NCI-H526 treated with DMSO at 0.1 percent for 48 hours (cell line): ENCODE data around the gene B4GALNT3.

Experiments used
- DNase-seq: peaks from one replicate; lab custom pipeline; 2025; lab: John Stamatoyannopoulos, UW

Gene B4GALNT3

DNA sequence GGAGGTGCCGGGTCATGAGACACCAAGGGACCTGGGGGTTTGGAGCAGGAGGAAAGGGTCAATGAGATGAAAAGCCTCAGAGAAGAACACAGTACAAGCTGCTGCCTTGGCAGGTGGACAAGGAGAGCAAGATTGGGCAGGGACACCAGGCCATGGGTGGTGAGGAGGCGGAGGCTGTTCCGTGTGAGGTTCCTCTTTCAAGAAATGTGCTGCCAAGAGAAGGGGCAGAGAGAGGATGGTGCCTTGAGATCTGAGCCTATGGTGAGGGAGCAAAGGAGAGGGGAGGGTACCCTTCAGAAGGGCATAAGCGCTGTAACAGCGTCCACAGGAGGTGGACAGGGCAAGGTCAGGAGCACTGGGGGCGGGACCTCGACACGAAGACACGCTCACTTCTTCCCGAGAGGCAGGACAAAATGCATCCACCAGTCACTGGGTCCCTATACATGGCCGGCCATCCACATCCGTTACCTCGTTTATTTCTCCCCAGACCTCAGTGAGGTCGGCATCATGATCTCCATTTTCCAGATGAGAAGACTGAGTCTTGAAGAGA lies 100.2 kb downstream of the B4GALNT3 start:
- no peak for DNase-seq

DNA sequence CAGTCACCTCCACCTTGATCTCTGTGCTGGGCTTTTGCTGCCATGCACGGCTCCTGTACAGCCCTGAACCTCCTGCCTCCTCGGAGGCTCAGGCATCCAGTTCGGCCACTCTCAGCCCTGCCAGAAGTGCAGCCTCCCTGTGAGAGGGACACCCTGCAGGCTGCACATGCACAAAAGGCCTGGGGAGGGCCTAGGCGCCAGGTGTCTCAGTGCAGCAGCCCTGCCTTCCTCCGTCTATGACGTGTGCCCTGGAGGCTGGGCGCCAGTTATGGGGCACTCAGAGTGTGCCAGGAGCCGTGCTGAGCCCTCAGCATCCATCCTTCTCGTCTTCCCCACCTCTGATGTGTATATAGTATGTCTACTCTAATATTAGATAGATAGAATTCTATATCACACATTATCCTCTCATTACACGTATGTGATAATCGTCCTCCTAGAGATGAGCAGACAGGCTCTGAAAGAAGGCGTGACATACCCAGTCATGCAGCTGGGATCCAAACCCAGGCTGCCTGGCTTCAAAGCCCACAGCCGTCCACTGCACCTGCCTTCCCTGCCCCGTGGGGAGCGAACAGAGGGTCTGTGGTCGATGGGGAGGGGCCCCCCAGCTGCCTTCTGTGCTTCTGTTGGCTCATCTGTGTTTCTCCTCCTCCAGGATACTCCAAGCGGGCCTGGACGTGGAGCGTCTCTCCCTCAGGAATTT lies 101.1 kb downstream of the B4GALNT3 start:
- DNase-seq: no peak

DNA sequence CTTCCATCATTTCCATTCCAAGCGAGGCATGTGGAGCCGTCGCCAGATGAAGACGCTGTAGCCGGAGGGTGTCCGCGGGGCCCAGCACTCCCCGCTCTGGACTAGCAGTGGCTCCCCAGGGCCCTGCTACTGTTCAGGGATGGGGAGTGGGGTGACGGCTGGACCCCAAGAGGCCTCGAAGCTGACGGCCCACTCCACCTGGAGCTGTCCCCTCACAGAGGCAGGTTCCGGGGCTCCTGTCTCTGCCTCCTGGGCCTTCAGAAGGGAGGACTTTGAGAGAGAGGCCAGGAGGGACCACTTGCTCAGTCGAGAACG lies 101.6 kb downstream of the B4GALNT3 start:
- DNase-seq: no peak

- no peak for DNase-seq
Measured at GRCh38 chr12:561908-562593, 102.3 kb downstream of the B4GALNT3 start.

- no peak for DNase-seq
Measured at GRCh38 chr12:562634-563033, 102.9 kb downstream of the B4GALNT3 start.

GRCh38 chr12:563250-563781 lies 103.6 kb downstream of the B4GALNT3 start:
- DNase-seq: no peak

DNA sequence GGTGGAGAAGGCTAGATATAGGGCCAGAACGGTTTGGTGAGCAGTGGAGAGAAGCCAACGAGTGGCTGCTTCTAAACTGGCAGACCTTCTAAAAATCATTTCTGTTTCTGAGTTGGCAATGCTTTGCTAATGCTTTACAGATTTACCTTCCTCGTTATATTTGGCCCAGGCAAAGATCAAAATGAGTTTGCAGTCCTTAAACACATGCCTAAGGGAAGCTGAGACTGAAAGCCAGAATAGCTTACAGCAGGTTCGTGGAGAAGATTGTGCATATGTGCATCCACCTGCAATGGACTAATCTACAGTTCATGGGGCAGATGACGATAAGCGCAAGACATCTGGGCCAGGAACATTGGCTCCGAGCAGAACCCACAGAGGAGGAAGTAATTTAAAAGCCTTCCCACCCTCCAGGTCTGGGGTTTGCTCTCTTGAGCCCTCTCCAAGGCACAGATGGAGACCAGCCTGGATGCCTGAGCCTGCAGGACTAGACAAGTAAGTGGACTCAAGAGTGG lies 104.1 kb downstream of the B4GALNT3 start:
- DNase-seq: no peak

DNA sequence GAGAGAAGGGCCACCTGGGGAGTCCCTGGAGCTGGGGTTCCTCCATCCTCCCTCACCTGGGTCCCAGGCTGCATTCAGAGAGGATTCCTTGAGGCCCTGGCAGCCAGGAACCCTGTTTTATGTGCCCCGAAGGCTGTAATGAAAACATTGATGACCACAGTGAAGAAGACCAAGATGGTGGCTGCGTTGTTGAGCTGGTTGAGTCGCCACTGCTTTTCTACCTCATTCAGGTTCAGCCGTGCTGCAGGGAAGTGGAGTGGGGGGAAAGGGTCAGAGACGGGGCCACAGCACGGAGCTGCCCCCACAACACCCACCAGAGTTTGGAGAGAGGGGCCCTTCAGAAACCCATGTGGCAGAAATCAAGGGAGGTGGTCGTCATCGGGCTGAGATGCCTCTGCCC lies 105.4 kb downstream of the B4GALNT3 start:
- no peak for DNase-seq

DNA sequence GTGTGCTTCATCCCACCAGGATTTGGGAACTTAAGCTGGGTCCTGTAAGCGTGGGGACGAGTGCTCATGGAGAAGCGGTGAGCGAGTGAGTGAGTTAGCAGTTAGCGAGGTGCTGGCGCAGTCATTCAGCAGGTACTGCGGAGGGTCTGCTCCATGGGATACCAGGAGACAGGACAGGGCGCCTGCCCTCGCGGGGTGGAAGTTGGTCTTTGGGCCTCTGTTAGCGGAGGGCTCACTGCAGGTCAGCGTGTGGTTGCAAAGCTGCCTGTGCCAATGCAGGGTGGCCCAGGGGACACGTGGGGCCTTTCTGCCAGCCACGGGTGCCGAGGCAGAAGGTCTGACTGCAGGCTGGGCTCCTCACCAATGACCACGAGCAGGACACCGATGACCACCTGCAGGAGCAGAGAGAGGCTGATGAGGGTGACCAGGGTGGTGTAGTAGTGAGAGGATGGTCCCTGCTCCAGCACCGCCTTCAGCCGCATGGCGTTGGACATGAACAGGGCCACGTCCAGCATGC lies 105.9 kb downstream of the B4GALNT3 start:
- no peak for DNase-seq

GRCh38 chr12:568486-568885 lies 108.7 kb downstream of the B4GALNT3 start:
- DNase-seq: no peak

GRCh38 chr12:569091-569676 lies 109.4 kb downstream of the B4GALNT3 start:
- no peak for DNase-seq

DNA sequence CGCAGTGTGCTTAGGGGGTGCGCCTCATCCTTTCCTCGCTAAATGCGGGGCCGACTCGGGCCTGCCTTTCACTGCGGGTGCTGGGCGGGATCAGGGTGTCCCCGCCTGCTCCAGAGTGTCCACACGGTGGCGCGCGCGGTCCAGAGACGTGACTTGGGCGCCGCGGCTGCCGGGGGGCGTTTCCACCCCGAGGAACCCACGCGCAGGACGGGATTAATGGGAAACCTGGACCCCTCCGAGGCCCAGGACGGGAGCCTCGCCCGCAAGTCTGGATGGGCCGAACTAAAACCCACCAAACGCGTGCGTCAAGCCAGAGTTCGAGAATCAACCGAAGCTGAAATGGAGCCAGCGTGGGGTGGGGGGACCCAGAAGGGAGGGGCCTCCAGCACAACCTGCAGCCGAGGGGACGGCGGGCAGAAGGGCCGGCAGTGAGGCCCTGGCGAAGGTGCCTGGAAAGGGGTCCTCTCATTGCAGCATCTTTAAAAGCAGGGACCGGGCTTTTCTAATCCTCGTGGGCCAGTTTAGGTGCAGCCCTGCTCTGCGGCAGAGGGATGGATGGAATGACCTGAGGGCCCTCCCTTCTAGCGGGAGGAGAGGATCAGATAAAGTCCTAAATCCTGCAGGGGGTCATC lies 110.2 kb downstream of the B4GALNT3 start:
- DNase-seq: peak; percentile 21

GRCh38 chr12:570435-570920 lies 110.7 kb downstream of the B4GALNT3 start:
- DNase-seq: no peak

DNA sequence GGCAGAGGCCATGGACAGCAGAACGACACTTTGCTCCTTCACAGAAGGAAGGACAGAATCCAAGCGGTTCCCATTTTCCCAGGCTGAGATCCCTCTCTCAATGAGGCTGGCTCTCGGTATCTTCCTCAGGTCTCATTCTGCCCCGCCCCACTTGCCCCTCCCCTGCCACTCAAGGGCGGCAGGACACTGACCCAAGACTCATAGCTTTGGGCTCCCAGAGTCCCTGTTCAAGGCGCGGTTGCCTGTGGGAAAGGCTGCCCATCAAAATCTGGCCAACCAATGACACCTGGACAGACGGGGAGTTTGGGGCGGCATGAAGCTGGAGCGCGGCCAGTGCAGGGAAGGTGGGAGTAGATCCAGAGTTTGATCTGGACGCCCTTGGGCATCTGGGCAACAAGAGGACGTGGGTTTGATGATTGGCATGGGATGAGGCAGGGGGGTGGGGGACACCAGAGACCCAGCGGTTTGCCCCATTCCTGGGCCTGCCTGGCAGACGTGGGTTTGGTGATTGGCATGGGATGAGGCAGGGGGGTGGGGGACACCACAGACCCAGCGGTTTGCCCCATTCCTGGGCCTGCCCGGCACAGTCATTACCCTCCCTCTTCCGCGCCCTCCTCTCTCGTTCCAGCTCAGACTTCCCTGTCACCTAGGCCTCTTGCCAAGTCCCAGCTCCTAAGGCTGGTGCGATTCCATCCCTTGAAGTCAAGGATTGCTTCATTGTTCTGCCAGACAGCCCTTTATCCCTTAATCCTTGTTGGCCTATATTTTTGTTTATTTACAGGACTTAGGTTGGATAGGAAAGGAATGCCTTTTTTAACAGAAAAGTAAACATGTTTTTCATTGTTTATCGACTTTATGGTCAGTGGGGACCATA lies 111.4 kb downstream of the B4GALNT3 start:
- no peak for DNase-seq

GRCh38 chr12:571795-572531 lies 112.2 kb downstream of the B4GALNT3 start:
- DNase-seq: no peak

GRCh38 chr12:572532-572899 lies 112.8 kb downstream of the B4GALNT3 start:
- DNase-seq: no peak

DNA sequence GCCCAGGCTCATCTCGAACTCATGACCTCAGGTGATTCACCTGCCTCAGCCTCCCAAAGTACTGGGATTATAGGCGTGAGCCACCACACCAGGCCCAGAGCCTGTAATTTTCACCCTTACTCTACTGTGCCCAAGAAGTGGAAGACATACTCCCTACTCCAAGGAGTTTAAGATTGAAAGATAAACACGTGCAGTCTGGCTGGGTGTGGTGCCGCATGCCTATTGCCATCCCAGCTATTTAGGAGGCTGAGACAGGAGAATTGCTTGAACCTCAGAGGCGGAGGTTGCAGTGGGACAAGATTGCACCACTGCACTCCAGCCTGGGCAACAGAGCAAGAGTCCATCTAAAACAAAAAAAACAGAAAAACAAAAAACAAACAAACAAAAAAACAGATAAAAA lies 113.5 kb downstream of the B4GALNT3 start:
- DNase-seq: no peak

DNA sequence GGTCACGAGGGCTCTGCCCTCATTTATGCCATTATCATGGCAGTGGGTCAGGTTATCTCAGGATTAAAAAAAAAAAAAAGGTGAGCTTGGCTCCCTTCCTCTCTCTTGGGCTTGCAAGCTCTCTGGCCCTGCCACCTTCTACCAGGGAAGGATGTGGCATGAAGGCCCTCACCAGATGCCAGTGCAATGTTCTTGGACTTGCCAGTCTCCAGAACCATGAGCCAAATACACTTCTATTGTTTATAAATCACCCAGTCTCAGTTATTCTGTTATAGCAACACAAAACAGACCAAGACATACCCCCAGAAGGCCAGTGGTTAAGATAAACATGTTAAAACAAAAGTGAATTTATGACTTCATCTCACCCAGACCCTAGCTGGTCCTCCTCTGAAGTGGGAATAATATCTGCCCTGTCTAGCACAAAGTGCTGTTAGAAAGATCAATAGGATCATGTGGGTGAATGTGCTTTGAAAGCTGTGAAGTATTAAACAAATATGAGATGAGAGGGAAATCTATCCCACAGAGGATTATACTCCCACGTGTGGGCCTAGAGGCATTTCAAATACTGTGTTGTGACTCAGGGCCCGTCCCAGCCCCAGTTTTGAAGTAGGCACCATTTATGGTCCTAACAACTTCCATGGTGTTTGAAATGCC lies 114.9 kb downstream of the B4GALNT3 start:
- no peak for DNase-seq

GRCh38 chr12:575129-575502 lies 115.4 kb downstream of the B4GALNT3 start:
- DNase-seq: no peak
